Measurements from ENCODE around the gene HK2. TPM values are rescaled to one million over a fixed set of nuclear protein-coding genes. Genes with fewer than 3 reads are reported as not detected.
"Not testable (repeated sequence)": the region's sequence is repeated elsewhere in the genome, so short reads cannot be mapped to it uniquely, and the experiment has no call there.

The HK2 gene
- total RNA-seq, 1 donor: 8.3 TPM

GRCh38 chr2:74845991-74846390, 12.1 kb downstream of the HK2 start:
- H3K4me3 ChIP-seq (ENCODE audit: low read length): no peak overlapping the region
- no peaks in the 10 kb centered on the region for H3K9me3 ChIP-seq (ENCODE audit: low read depth, low read length)
- H3K27me3 ChIP-seq (ENCODE audit: insufficient read depth, low read length): no peaks in the 10 kb centered on the region
- H3K4me1 ChIP-seq (ENCODE audit: insufficient read depth, low read length): peaks cover 98% of the 10 kb centered on the region

GRCh38 chr2:74846481-74846880, 12.6 kb downstream of the HK2 start:
- Histone ChIP-seq H3K9me3 (ENCODE audit: low read depth, low read length) (no peaks in the 10 kb centered on the region), H3K4me3 (ENCODE audit: low read length) (no peak overlapping the region), H3K4me1 (ENCODE audit: insufficient read depth, low read length) (peaks cover 98% of the 10 kb centered on the region)

GRCh38 chr2:74847070-74847858, 13.3 kb downstream of the HK2 start:
- no peak overlapping the region for H3K4me3 ChIP-seq (ENCODE audit: low read length)
- no peaks in the 10 kb centered on the region for H3K9me3 ChIP-seq (ENCODE audit: low read depth, low read length)
- peaks cover 100% of the 10 kb centered on the region for H3K4me1 ChIP-seq (ENCODE audit: insufficient read depth, low read length)
- no peaks in the 10 kb centered on the region for H3K27me3 ChIP-seq (ENCODE audit: insufficient read depth, low read length)

More at GRCh38 chr2:74846481-74846880, 12.6 kb downstream of the HK2 start:
- H3K27me3 ChIP-seq (ENCODE audit: insufficient read depth, low read length): no peaks in the 10 kb centered on the region

GRCh38 chr2:74849228-74849892, 15.4 kb downstream of the HK2 start:
- Histone ChIP-seq H3K27me3 (ENCODE audit: insufficient read depth, low read length) (no peaks in the 10 kb centered on the region), H3K4me3 (ENCODE audit: low read length) (no peak overlapping the region), H3K4me1 (ENCODE audit: insufficient read depth, low read length) (peaks cover 91% of the 10 kb centered on the region), H3K9me3 (ENCODE audit: low read depth, low read length) (no peaks in the 10 kb centered on the region)

GRCh38 chr2:74850496-74851190, 16.7 kb downstream of the HK2 start:
- Histone ChIP-seq H3K4me3 (ENCODE audit: low read length) (no peak overlapping the region), H3K4me1 (ENCODE audit: insufficient read depth, low read length) (peaks cover 78% of the 10 kb centered on the region)

GRCh38 chr2:74851191-74851566, 17.3 kb downstream of the HK2 start:
- H3K4me1 ChIP-seq (ENCODE audit: insufficient read depth, low read length): peaks cover 73% of the 10 kb centered on the region
- H3K27me3 ChIP-seq (ENCODE audit: insufficient read depth, low read length): no peaks in the 10 kb centered on the region
- no peaks in the 10 kb centered on the region for H3K9me3 ChIP-seq (ENCODE audit: low read depth, low read length)
- H3K4me3 ChIP-seq (ENCODE audit: low read length): no peak overlapping the region

More at GRCh38 chr2:74850496-74851190, 16.7 kb downstream of the HK2 start:
- H3K9me3 ChIP-seq (ENCODE audit: low read depth, low read length): no peaks in the 10 kb centered on the region
- H3K27me3 ChIP-seq (ENCODE audit: insufficient read depth, low read length): no peaks in the 10 kb centered on the region

- peaks cover 55% of the 10 kb centered on the region for H3K4me1 ChIP-seq (ENCODE audit: insufficient read depth, low read length)
- not testable (repeated sequence) for H3K4me3 ChIP-seq (ENCODE audit: low read length); H3K9me3 ChIP-seq (ENCODE audit: low read depth, low read length); H3K27me3 ChIP-seq (ENCODE audit: insufficient read depth, low read length)
These were observed 19.4 kb downstream of the HK2 start for GRCh38 chr2:74853360-74853759.

GRCh38 chr2:74854401-74854800, 20.5 kb downstream of the HK2 start:
- Histone ChIP-seq H3K27me3 (ENCODE audit: insufficient read depth, low read length) (no peaks in the 10 kb centered on the region), H3K4me3 (ENCODE audit: low read length) (no peak overlapping the region), H3K9me3 (ENCODE audit: low read depth, low read length) (no peaks in the 10 kb centered on the region), H3K4me1 (ENCODE audit: insufficient read depth, low read length) (peaks cover 49% of the 10 kb centered on the region)

GRCh38 chr2:74855114-74855707, 21.3 kb downstream of the HK2 start:
- H3K4me1 ChIP-seq (ENCODE audit: insufficient read depth, low read length): peaks cover 41% of the 10 kb centered on the region

GRCh38 chr2:74856004-74856578, 22.2 kb downstream of the HK2 start:
- H3K4me3 ChIP-seq (ENCODE audit: low read length): no peak overlapping the region
- H3K9me3 ChIP-seq (ENCODE audit: low read depth, low read length): no peaks in the 10 kb centered on the region
- H3K4me1 ChIP-seq (ENCODE audit: insufficient read depth, low read length): peaks cover 32% of the 10 kb centered on the region
- H3K27me3 ChIP-seq (ENCODE audit: insufficient read depth, low read length): no peaks in the 10 kb centered on the region

More at GRCh38 chr2:74855114-74855707, 21.3 kb downstream of the HK2 start:
- not testable (repeated sequence) for H3K4me3 ChIP-seq (ENCODE audit: low read length); H3K9me3 ChIP-seq (ENCODE audit: low read depth, low read length); H3K27me3 ChIP-seq (ENCODE audit: insufficient read depth, low read length)

- Histone ChIP-seq H3K9me3 (ENCODE audit: low read depth, low read length) (no peaks in the 10 kb centered on the region), H3K4me3 (ENCODE audit: low read length) (no peak overlapping the region), H3K27me3 (ENCODE audit: insufficient read depth, low read length) (no peaks in the 10 kb centered on the region), H3K4me1 (ENCODE audit: insufficient read depth, low read length) (peaks cover 30% of the 10 kb centered on the region)
These were observed 22.7 kb downstream of the HK2 start for GRCh38 chr2:74856599-74856998.

- H3K4me1 ChIP-seq (ENCODE audit: insufficient read depth, low read length): peaks cover 30% of the 10 kb centered on the region
- H3K27me3 ChIP-seq (ENCODE audit: insufficient read depth, low read length): no peaks in the 10 kb centered on the region
- no peak overlapping the region for H3K4me3 ChIP-seq (ENCODE audit: low read length)
- H3K9me3 ChIP-seq (ENCODE audit: low read depth, low read length): no peaks in the 10 kb centered on the region
These were observed 23.3 kb downstream of the HK2 start for GRCh38 chr2:74857215-74857614.

- Histone ChIP-seq H3K27me3 (ENCODE audit: insufficient read depth, low read length) (no peaks in the 10 kb centered on the region), H3K4me1 (ENCODE audit: insufficient read depth, low read length) (peaks cover 30% of the 10 kb centered on the region), H3K9me3 (ENCODE audit: low read depth, low read length) (no peaks in the 10 kb centered on the region), H3K4me3 (ENCODE audit: low read length) (no peak overlapping the region)
These were observed 23.8 kb downstream of the HK2 start for GRCh38 chr2:74857725-74858124.

GRCh38 chr2:74858281-74858680, 24.4 kb downstream of the HK2 start:
- Histone ChIP-seq H3K4me1 (ENCODE audit: insufficient read depth, low read length) (peaks cover 30% of the 10 kb centered on the region), H3K27me3 (ENCODE audit: insufficient read depth, low read length) (no peaks in the 10 kb centered on the region), H3K4me3 (ENCODE audit: low read length) (no peak overlapping the region), H3K9me3 (ENCODE audit: low read depth, low read length) (no peaks in the 10 kb centered on the region)

- Histone ChIP-seq H3K4me3 (ENCODE audit: low read length) (no peak overlapping the region), H3K4me1 (ENCODE audit: insufficient read depth, low read length) (peaks cover 45% of the 10 kb centered on the region), H3K27me3 (ENCODE audit: insufficient read depth, low read length) (no peaks in the 10 kb centered on the region), H3K9me3 (ENCODE audit: low read depth, low read length) (no peaks in the 10 kb centered on the region)
These were observed 26.2 kb downstream of the HK2 start for GRCh38 chr2:74860079-74860478.

Measured in mononuclear cell (primary cell).